Liver (tissue), 9 donors: ENCODE results near the gene TACC2. TPM values are rescaled to one million over a fixed set of nuclear protein-coding genes. Genes with fewer than 3 reads are reported as not detected.

Source experiments
- DNase-seq: peaks from one replicate; pipeline ENCODE4 v3.0.0-alpha.2; 2017; ENCODE audit warnings: low spot score
- H3K27ac ChIP-seq, 2 donors: one replicate each; pipeline ENCODE4 v1.7.0; 2013; ENCODE audit warnings: inconsistent platforms in 2 of 2, low read length in 2 of 2, control low read depth in 1 of 2, low read depth in 1 of 2, mild to moderate bottlenecking in 1 of 2
- H3K27me3 ChIP-seq, 4 donors: one replicate each; pipeline versions ENCODE4 v1.6.1 to v1.7.0; 2013; ENCODE audit warnings: low read length in 3 of 4, inconsistent platforms in 1 of 4, mild to moderate bottlenecking in 1 of 4, moderate library complexity in 1 of 4; ENCODE audit not compliant: control insufficient read depth in 4 of 4, insufficient read depth in 4 of 4
- H3K36me3 ChIP-seq, 4 donors: one replicate each; pipeline versions ENCODE4 v1.6.1 to v1.7.0; 2013; ENCODE audit warnings: low read length in 3 of 4, mild to moderate bottlenecking in 3 of 4, low read depth in 1 of 4, moderate library complexity in 1 of 4; ENCODE audit not compliant: control insufficient read depth in 4 of 4, insufficient read depth in 3 of 4
- H3K4me1 ChIP-seq, 4 donors: one replicate each; pipeline versions ENCODE4 v1.6.1 to v1.7.0; 2013; ENCODE audit warnings: low read length in 3 of 4, mild to moderate bottlenecking in 3 of 4, moderate library complexity in 1 of 4; ENCODE audit not compliant: control insufficient read depth in 4 of 4, insufficient read depth in 4 of 4
- H3K4me3 ChIP-seq, 3 donors: one replicate each; pipeline versions ENCODE4 v1.6.1 to v1.7.0; 2013; ENCODE audit warnings: low read length in 3 of 3, control low read depth in 1 of 3, low read depth in 1 of 3, mild to moderate bottlenecking in 1 of 3
- H3K9ac ChIP-seq, 2 donors: one replicate each; pipeline ENCODE4 v1.7.0; 2013; ENCODE audit warnings: low read length in 2 of 2, mild to moderate bottlenecking in 2 of 2, moderate library complexity in 2 of 2, control low read depth in 1 of 2, low read depth in 1 of 2
- H3K9me3 ChIP-seq, 4 donors: one replicate each; pipeline versions ENCODE4 v1.6.1 to v1.7.0; 2013; ENCODE audit warnings: low read length in 3 of 4; ENCODE audit not compliant: control insufficient read depth in 4 of 4
- ATF3 ChIP-seq: IDR thresholded peaks from 2 replicates; pipeline ENCODE4 v1.6.1; 2016; ENCODE audit warnings: antibody characterized with exemption
- CTCF ChIP-seq: fragments of 150-350 bp; IDR thresholded peaks from 2 replicates; pipeline ENCODE4 v1.5.1; 2017; ENCODE audit warnings: improper control_type of control experiment, low read depth, low read length; ENCODE audit not compliant: missing input control
- EGR1 ChIP-seq, 2 donors: IDR thresholded peaks; 2 replicates each; pipeline ENCODE4 v1.6.1; 2016 to 2018; ENCODE audit warnings: antibody characterized with exemption in 2 of 2, low read depth in 2 of 2
- FOXA1 ChIP-seq: IDR thresholded peaks from 2 replicates; pipeline ENCODE4 v1.6.1; 2016; ENCODE audit warnings: antibody characterized with exemption
- FOXA2 ChIP-seq: IDR thresholded peaks from 2 replicates; pipeline ENCODE4 v1.6.1; 2016; ENCODE audit warnings: antibody characterized with exemption
- GABPA ChIP-seq, 2 donors: IDR thresholded peaks in 1 of 2; conservative IDR thresholded peaks in 1 of 2; 2 replicates each; pipeline ENCODE4 v1.6.1; 2016; ENCODE audit warnings: antibody characterized with exemption in 2 of 2, mild to moderate bottlenecking in 1 of 2, moderate library complexity in 1 of 2
- HNF4A ChIP-seq, 2 donors: conservative IDR thresholded peaks; 2 replicates each; pipeline ENCODE4 v1.6.1; 2016; ENCODE audit warnings: antibody characterized with exemption in 2 of 2, mild to moderate bottlenecking in 2 of 2
- HNF4G ChIP-seq: IDR thresholded peaks from 2 replicates; pipeline ENCODE4 v1.6.1; 2016; ENCODE audit warnings: antibody characterized with exemption
- JUND ChIP-seq, 2 donors: IDR thresholded peaks; 2 replicates each; pipeline ENCODE4 v1.6.1; 2016; ENCODE audit warnings: antibody characterized with exemption in 2 of 2
- MAX ChIP-seq: IDR thresholded peaks from 2 replicates; pipeline ENCODE4 v1.6.1; 2016; ENCODE audit warnings: antibody characterized with exemption
- NR2F2 ChIP-seq: IDR thresholded peaks from 2 replicates; pipeline ENCODE4 v1.6.1; 2016; ENCODE audit warnings: antibody characterized with exemption
- RAD21 ChIP-seq, 2 donors: IDR thresholded peaks; 2 replicates each; pipeline ENCODE4 v1.6.1; 2016; ENCODE audit warnings: antibody characterized with exemption in 2 of 2, mild to moderate bottlenecking in 2 of 2
- REST ChIP-seq: IDR thresholded peaks from 2 replicates; pipeline ENCODE4 v1.6.1; 2016; ENCODE audit warnings: antibody characterized with exemption, mild to moderate bottlenecking
- RXRA ChIP-seq, 2 donors: IDR thresholded peaks; 2 replicates each; pipeline ENCODE4 v1.6.1; 2017 to 2018; ENCODE audit warnings: antibody characterized with exemption in 2 of 2, mild to moderate bottlenecking in 1 of 2
- SP1 ChIP-seq: IDR thresholded peaks from 2 replicates; pipeline ENCODE4 v1.6.1; 2018; ENCODE audit warnings: antibody characterized with exemption, mild to moderate bottlenecking
- TAF1 ChIP-seq: conservative IDR thresholded peaks from 2 replicates; pipeline ENCODE4 v1.6.1; 2016; ENCODE audit warnings: antibody characterized with exemption, mild to moderate bottlenecking
- YY1 ChIP-seq: IDR thresholded peaks from 2 replicates; pipeline ENCODE4 v1.6.1; 2016; ENCODE audit warnings: antibody characterized with exemption, mild to moderate bottlenecking
- ZBTB33 ChIP-seq: IDR thresholded peaks from 2 replicates; pipeline ENCODE4 v1.6.1; 2016; ENCODE audit warnings: antibody characterized with exemption
- WGBS: extraction: QIAGEN DNeasy Blood & Tissue Kit; methylation state at CpG from one replicate; pipeline ENCODE4 v1.1.7; 2013; 5-methylcytosine and 5-hydroxymethylcytosine counted together
- polyA plus RNA-seq, 2 donors: library from polyadenylated mRNA; stranded (reverse) in 1 of 2; unstranded in 1 of 2; fragments of 200-250 nt in 1 of 2; fragments of >200 nt in 1 of 2; fragmentation: Nextera tagmentation in 1 of 2; extraction: Ambion mirVana in 1 of 2; gene quantifications; one replicate each; pipeline versions ENCODE4 v1.2.1 to v1.2.3, GENCODE V29; 2013 to 2015
- total RNA-seq, 2 donors: library from RNA; depleted of rRNA; stranded (reverse); fragments of >200 nt; gene quantifications; one replicate each; pipeline ENCODE4 v1.2.3, GENCODE V29; 2014
- donor health status: healthy.
- donor health status: healthy.
- donor health status: healthy.
- donor health status: healthy.
- donor health status: healthy.

The TACC2 gene
- total and polyA plus RNA-seq, 4 donors, result 1.5 to 9.1 (median 7.8) TPM

- Histone ChIP-seq H3K27ac (no peak overlapping the region), H3K36me3 (no peaks in the 10 kb centered on the region), H3K9me3 (no peaks in the 10 kb centered on the region), H3K4me3 (no peak overlapping the region), H3K4me1 (no peaks in the 10 kb centered on the region), H3K27me3 (no peaks in the 10 kb centered on the region), H3K9ac (no peak overlapping the region)
- WGBS, result 84% methylated on average over 8 of the region's 8 CpGs
- TF ChIP-seq FOXA2, result no peak
- TF ChIP-seq MAX, result no peak
- TF ChIP-seq HNF4G, result no peak
- TF ChIP-seq ATF3, result no peak
- TF ChIP-seq ZBTB33, result no peak
- no peak for TF ChIP-seq REST
- no peak for TF ChIP-seq RXRA (IDR thresholded peaks at IDR 0.05)
- no peak for TF ChIP-seq NR2F2
- TF ChIP-seq FOXA1, result no peak
- TF ChIP-seq SP1, result no peak
- no peak for TF ChIP-seq TAF1
- TF ChIP-seq HNF4A (conservative IDR thresholded peaks at IDR 0.05), result no peak
- TF ChIP-seq RAD21 (IDR thresholded peaks at IDR 0.05), result no peak
- TF ChIP-seq EGR1 (IDR thresholded peaks at IDR 0.05; ENCODE audit: low read depth in 2 of 2), result no peak
- no peak for TF ChIP-seq JUND (IDR thresholded peaks at IDR 0.05)
- TF ChIP-seq YY1, result no peak
- DNase-seq, result no peak
Observed at GRCh38 chr10:122123186-122123585, 134.2 kb downstream of the TACC2 start.

- no peak for TF ChIP-seq CTCF
- TF ChIP-seq ZBTB33, result no peak
- TF ChIP-seq HNF4G, result no peak
- TF ChIP-seq TAF1, result no peak
- TF ChIP-seq GABPA (IDR thresholded peaks at IDR 0.05 in 1 of 2, conservative IDR thresholded peaks at IDR 0.05 in 1 of 2), result no peak
- no peak for TF ChIP-seq FOXA1
- no peak for TF ChIP-seq JUND (IDR thresholded peaks at IDR 0.05)
- H3K27ac ChIP-seq, result no peak overlapping the region
- WGBS, result 92% methylated on average over 9 of the region's 9 CpGs
- no peaks in the 10 kb centered on the region for H3K36me3 ChIP-seq
- H3K4me3 ChIP-seq, result no peak overlapping the region
- no peaks in the 10 kb centered on the region for H3K9me3 ChIP-seq
- DNase-seq, result no peak
- no peaks in the 10 kb centered on the region for H3K27me3 ChIP-seq
- no peak overlapping the region for H3K9ac ChIP-seq
- H3K4me1 ChIP-seq, result no peaks in the 10 kb centered on the region
Observed at GRCh38 chr10:122124342-122124741, 135.4 kb downstream of the TACC2 start.
